ENCODE results near the gene ATXN1. TPM values are rescaled to one million over a fixed set of nuclear protein-coding genes. Genes with fewer than 3 reads are reported as not detected.

ATXN1 gene
- total RNA-seq, 1 experiment from 2014 or later = 27.0 TPM

DNA sequence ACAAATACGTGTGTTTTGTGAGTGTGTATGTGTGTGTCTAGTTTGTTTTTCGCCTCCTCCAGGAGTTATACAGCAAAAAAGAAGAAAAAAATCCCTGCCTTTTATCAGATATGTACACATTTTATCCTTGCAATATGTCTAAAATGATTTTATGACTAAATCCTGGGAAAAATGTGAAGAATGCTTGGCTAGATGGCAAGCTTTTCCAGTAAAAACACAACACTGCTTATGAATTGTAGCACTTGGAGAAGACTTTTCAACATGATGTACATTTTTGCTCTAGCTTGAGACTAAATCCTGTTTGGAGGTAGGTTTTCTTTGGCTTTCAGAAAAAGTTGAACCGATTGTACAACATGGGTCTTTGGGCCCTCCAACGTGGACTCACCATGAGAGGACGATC, 362.7 kb downstream of the ATXN1 start:
- no TSS peak for BruUV-seq (replicated peaks)
- CTCF ChIA-PET = interaction anchor here (0.6 kb wide), 1 partner anchor 44 kb away, joined by 3 read pairs; no protein-coding TSS in a partner anchor
- Histone ChIP-seq H3K9me3 (ENCODE audit: low read length) (no peaks in the 10 kb centered on the region), H3F3A (ENCODE audit: low read length, unreplicated experiment) (no peaks in the 10 kb centered on the region), H3K79me2 (ENCODE audit: low read length) (no peaks in the 10 kb centered on the region), H3K4me2 (ENCODE audit: low read length) (no peak overlapping the region), H2AFZ (ENCODE audit: low read length) (no peak overlapping the region), H3K9me2 (replicated peaks; ENCODE audit: low read length) (no peaks in the 10 kb centered on the region), H3K27me3 (ENCODE audit: low read length) (no peaks in the 10 kb centered on the region), H3K4me3 (ENCODE audit: low read length) (no peak overlapping the region), H3K27ac (ENCODE audit: low read length) (no peak overlapping the region), H4K20me1 (ENCODE audit: low read length) (no peaks in the 10 kb centered on the region), H3K4me1 (ENCODE audit: insufficient read depth, low read length) (no peaks in the 10 kb centered on the region), H3K36me3 (ENCODE audit: low read depth, low read length) (no peaks in the 10 kb centered on the region), H3K9ac (ENCODE audit: low read length) (no peak overlapping the region)
- POLR2A ChIA-PET (ENCODE audit: unreplicated experiment) = no interaction called here
- DNase-seq (no peak), ATAC-seq (no peak)
- intact Hi-C loops (cut with micrococcal nuclease) = no loop called here
- TF ChIP-seq, protein P1, sequence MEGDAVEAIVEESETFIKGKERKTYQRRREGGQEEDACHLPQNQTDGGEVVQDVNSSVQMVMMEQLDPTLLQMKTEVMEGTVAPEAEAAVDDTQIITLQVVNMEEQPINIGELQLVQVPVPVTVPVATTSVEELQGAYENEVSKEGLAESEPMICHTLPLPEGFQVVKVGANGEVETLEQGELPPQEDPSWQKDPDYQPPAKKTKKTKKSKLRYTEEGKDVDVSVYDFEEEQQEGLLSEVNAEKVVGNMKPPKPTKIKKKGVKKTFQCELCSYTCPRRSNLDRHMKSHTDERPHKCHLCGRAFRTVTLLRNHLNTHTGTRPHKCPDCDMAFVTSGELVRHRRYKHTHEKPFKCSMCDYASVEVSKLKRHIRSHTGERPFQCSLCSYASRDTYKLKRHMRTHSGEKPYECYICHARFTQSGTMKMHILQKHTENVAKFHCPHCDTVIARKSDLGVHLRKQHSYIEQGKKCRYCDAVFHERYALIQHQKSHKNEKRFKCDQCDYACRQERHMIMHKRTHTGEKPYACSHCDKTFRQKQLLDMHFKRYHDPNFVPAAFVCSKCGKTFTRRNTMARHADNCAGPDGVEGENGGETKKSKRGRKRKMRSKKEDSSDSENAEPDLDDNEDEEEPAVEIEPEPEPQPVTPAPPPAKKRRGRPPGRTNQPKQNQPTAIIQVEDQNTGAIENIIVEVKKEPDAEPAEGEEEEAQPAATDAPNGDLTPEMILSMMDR (conservative IDR thresholded peaks at IDR 0.05; ENCODE audit: low read depth, low read length) = no peak
- TF ChIP-seq EZH2phosphoT487 (IDR thresholded peaks at IDR 0.05; ENCODE audit: borderline replicate concordance, low read length) = no peak
- no peak for TF ChIP-seq EZH2 (IDR thresholded peaks at IDR 0.05; ENCODE audit: low read length, unreplicated experiment)

DNA sequence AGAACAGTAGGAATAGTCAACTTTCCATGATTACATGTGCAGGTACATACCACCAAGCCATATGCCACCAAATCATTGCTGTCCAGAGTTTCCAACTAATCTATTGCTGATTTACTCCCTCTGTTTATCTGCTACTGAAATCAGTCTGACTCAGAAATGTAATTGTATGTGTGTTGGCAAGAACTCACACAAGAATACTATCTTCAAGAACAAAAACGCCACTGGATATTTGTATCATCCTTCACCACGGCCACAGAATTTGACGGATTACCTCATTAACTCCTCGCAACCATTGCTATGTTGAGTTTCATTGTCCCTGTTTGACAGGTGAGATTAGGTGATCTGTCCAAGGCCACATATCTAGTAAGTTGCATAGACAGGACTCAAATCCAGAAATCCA, 363.6 kb downstream of the ATXN1 start:
- Histone ChIP-seq H4K20me1 (ENCODE audit: low read length) (no peaks in the 10 kb centered on the region), H3K9me3 (ENCODE audit: low read length) (no peaks in the 10 kb centered on the region), H3K27me3 (ENCODE audit: low read length) (no peaks in the 10 kb centered on the region), H2AFZ (ENCODE audit: low read length) (no peak overlapping the region), H3K9ac (ENCODE audit: low read length) (no peak overlapping the region), H3K9me2 (replicated peaks; ENCODE audit: low read length) (no peaks in the 10 kb centered on the region), H3K4me3 (ENCODE audit: low read length) (no peak overlapping the region), H3K27ac (ENCODE audit: low read length) (no peak overlapping the region), H3K4me2 (ENCODE audit: low read length) (no peak overlapping the region), H3F3A (ENCODE audit: low read length, unreplicated experiment) (no peaks in the 10 kb centered on the region), H3K36me3 (ENCODE audit: low read depth, low read length) (no peaks in the 10 kb centered on the region), H3K79me2 (ENCODE audit: low read length) (no peaks in the 10 kb centered on the region), H3K4me1 (ENCODE audit: insufficient read depth, low read length) (no peaks in the 10 kb centered on the region)
- ChIA-PET POLR2A (ENCODE audit: unreplicated experiment) (no interaction called here), CTCF (no interaction called here)
- DNase-seq = peak; percentile 18
- ATAC-seq = no peak
- BruUV-seq (replicated peaks) = no TSS peak
- intact Hi-C loops (cut with micrococcal nuclease) = no loop called here
- TF ChIP-seq EZH2phosphoT487 (IDR thresholded peaks at IDR 0.05; ENCODE audit: borderline replicate concordance, low read length) (no peak), EZH2 (IDR thresholded peaks at IDR 0.05; ENCODE audit: low read length, unreplicated experiment) (no peak)

DNA sequence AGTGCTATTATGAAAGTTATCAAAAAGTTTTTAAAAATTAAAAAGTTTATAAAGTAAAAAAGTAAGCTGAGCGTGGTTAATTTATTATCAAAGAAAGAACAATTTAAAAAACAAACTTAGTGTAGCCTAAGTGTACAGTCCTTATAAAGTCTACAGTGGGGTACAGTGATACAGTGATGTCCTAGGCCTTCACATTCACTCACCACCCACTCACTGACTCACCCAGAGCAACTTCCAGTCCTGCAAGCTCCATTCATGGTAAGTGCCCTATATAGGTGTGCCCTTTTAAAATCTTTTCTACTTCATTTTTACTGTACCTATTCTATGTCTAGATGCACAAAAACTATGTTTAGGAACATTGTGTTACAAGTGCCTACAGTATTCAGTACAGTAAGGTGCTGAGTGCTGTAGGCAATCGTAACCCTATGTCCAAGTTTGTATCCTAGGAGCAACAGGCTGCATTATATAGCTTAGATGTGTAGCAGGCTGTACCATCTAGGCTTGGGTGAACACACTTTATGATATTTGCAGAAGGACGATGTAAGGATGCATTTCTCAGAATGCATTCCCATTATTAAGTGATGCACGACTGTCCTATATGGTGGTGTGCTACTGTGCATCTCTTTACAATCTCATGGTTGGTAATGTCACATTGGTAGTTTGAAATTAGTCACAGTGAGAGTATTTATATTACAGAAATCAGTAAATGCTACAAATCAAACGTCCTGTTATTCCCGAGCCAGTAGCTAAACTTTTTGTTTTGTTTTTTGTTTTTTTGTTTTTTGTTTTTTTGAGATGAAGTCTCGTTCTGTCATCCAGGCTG, 364.6 kb downstream of the ATXN1 start:
- Histone ChIP-seq H3F3A (ENCODE audit: low read length, unreplicated experiment) (no peaks in the 10 kb centered on the region), H3K4me2 (ENCODE audit: low read length) (no peak overlapping the region), H3K9me3 (ENCODE audit: low read length) (no peaks in the 10 kb centered on the region), H3K27me3 (ENCODE audit: low read length) (no peaks in the 10 kb centered on the region), H3K4me3 (ENCODE audit: low read length) (no peak overlapping the region), H3K27ac (ENCODE audit: low read length) (no peak overlapping the region), H3K36me3 (ENCODE audit: low read depth, low read length) (no peaks in the 10 kb centered on the region), H4K20me1 (ENCODE audit: low read length) (no peaks in the 10 kb centered on the region), H2AFZ (ENCODE audit: low read length) (no peak overlapping the region), H3K9ac (ENCODE audit: low read length) (no peak overlapping the region), H3K9me2 (replicated peaks; ENCODE audit: low read length) (no peaks in the 10 kb centered on the region), H3K4me1 (ENCODE audit: insufficient read depth, low read length) (no peaks in the 10 kb centered on the region), H3K79me2 (ENCODE audit: low read length) (no peaks in the 10 kb centered on the region)
- no TSS peak for BruUV-seq (replicated peaks)
- ChIA-PET POLR2A (ENCODE audit: unreplicated experiment) (no interaction called here), CTCF (no interaction called here)
- DNase-seq = no peak
- no peak for ATAC-seq
- intact Hi-C loops (cut with micrococcal nuclease) = no loop called here
- TF ChIP-seq EZH2 (IDR thresholded peaks at IDR 0.05; ENCODE audit: low read length, unreplicated experiment) = no peak
- TF ChIP-seq, protein P1 (conservative IDR thresholded peaks at IDR 0.05; ENCODE audit: low read depth, low read length) = no peak
- no peak for TF ChIP-seq EZH2phosphoT487 (IDR thresholded peaks at IDR 0.05; ENCODE audit: borderline replicate concordance, low read length)

Data from PC-3 (cell line).